GM23338 (cell line): ENCODE data around the gene PDGFC. TPM values are rescaled to one million over a fixed set of nuclear protein-coding genes. Genes with fewer than 3 reads are reported as not detected.

Experiments used
- ATAC-seq: fragments of 200-7000 bp; cut with Tn5 transposase; 3 replicates; pipeline ENCODE4 v1.9.1; 2020
- DNase-seq: peaks from one replicate; pipeline ENCODE4 v3.0.0-alpha.2; 2015; ENCODE audit warnings: low spot score
- H2AFZ ChIP-seq: fragments of 200-600 bp; sonication (generic); 2 replicates; pipeline ENCODE4 v1.8.0; 2016; ENCODE audit warnings: antibody characterized with exemption, mild to moderate bottlenecking, moderate library complexity
- H3F3A ChIP-seq: fragments of 200-600 bp; sonication (generic); replicated peaks from 2 replicates; pipeline ENCODE4 v1.8.0; 2017; ENCODE audit warnings: antibody characterized with exemption, mixed run types, low read depth
- H3K27ac ChIP-seq: fragments of 200-600 bp; sonication (generic); 2 replicates; pipeline ENCODE4 v1.6.1; 2016; ENCODE audit warnings: low read depth
- H3K27me3 ChIP-seq: fragments of 200-600 bp; sonication (generic); 2 replicates; pipeline ENCODE4 v1.8.0; 2016; ENCODE audit warnings: mild to moderate bottlenecking, mixed run types, moderate library complexity; ENCODE audit not compliant: insufficient read depth
- H3K36me3 ChIP-seq: fragments of 200-600 bp; sonication (generic); 2 replicates; pipeline ENCODE4 v1.8.0; 2016; ENCODE audit warnings: mild to moderate bottlenecking; ENCODE audit not compliant: insufficient read depth
- H3K4me1 ChIP-seq: fragments of 200-600 bp; sonication (generic); 2 replicates; pipeline ENCODE4 v1.8.0; 2016; ENCODE audit warnings: mild to moderate bottlenecking, moderate library complexity; ENCODE audit not compliant: insufficient read depth
- H3K4me2 ChIP-seq: fragments of 200-600 bp; sonication (generic); 2 replicates; pipeline ENCODE4 v1.7.1; 2017; ENCODE audit warnings: mixed run types
- H3K4me3 ChIP-seq: fragments of 200-600 bp; sonication (generic); 2 replicates; pipeline ENCODE4 v1.6.1; 2016; ENCODE audit warnings: mixed run types
- H3K79me2 ChIP-seq: fragments of 200-600 bp; sonication (generic); replicated peaks from 2 replicates; pipeline ENCODE4 v1.8.0; 2017; ENCODE audit warnings: mild to moderate bottlenecking; ENCODE audit not compliant: insufficient read depth
- H3K9me2 ChIP-seq: fragments of 200-600 bp; sonication (generic); 2 replicates; pipeline ENCODE4 v1.8.0; 2017; ENCODE audit not compliant: insufficient read depth
- H4K20me1 ChIP-seq: fragments of 200-600 bp; sonication (generic); replicated peaks from 2 replicates; pipeline ENCODE4 v1.8.0; 2017; ENCODE audit warnings: mild to moderate bottlenecking; ENCODE audit not compliant: insufficient read depth
- H3K27ac Mint-ChIP-seq: 2 replicates; pipeline ENCODE4 v1.8.0; 2020; ENCODE audit warnings: inconsistent platforms, mild to moderate bottlenecking, moderate library complexity, mixed read lengths
- H3K27me3 Mint-ChIP-seq: 3 replicates; pipeline ENCODE4 v1.8.0; 2022; ENCODE audit warnings: low read depth, mild to moderate bottlenecking, moderate library complexity, mixed read lengths, inconsistent platforms; ENCODE audit not compliant: insufficient read depth, poor library complexity
- H3K36me3 Mint-ChIP-seq: 3 replicates; pipeline ENCODE4 v1.8.0; 2021; ENCODE audit warnings: low read depth, mild to moderate bottlenecking, inconsistent platforms, moderate library complexity, mixed read lengths
- H3K4me1 Mint-ChIP-seq: 3 replicates; pipeline ENCODE4 v1.8.0; 2020; ENCODE audit warnings: mild to moderate bottlenecking, inconsistent platforms, mixed read lengths
- H3K4me3 Mint-ChIP-seq: 3 replicates; pipeline ENCODE4 v1.8.0; 2021; ENCODE audit warnings: moderate library complexity, mild to moderate bottlenecking, inconsistent platforms, mixed read lengths
- H3K9me3 Mint-ChIP-seq: 3 replicates; pipeline ENCODE4 v1.8.0; 2020; ENCODE audit warnings: moderate library complexity, mild to moderate bottlenecking, inconsistent platforms, mixed read lengths
- CREB1 ChIP-seq: fragments of 250-450 bp; sonication (Bioruptor Pico); IDR thresholded peaks from 2 replicates; pipeline ENCODE4 v1.5.0; 2020; ENCODE audit warnings: low read depth, mild to moderate bottlenecking, moderate library complexity
- ETS1 ChIP-seq: IDR thresholded peaks from 2 replicates; pipeline ENCODE4 v1.6.1; 2016; ENCODE audit warnings: antibody characterized with exemption
- EZH2 ChIP-seq: fragments of 200-600 bp; sonication (generic); IDR thresholded peaks from one replicate; pipeline ENCODE4 v1.8.0; 2017; ENCODE audit warnings: antibody characterized with exemption, mild to moderate bottlenecking, low read depth; ENCODE audit not compliant: unreplicated experiment
- EZH2phosphoT487 ChIP-seq: fragments of 200-600 bp; sonication (generic); IDR thresholded peaks from one replicate; pipeline ENCODE4 v1.8.1; 2018; ENCODE audit warnings: antibody characterized with exemption; ENCODE audit not compliant: unreplicated experiment
- JUNB ChIP-seq: IDR thresholded peaks from one replicate; pipeline ENCODE4 v1.6.1; 2016; ENCODE audit warnings: antibody characterized with exemption; ENCODE audit not compliant: unreplicated experiment
- NANOG ChIP-seq: IDR thresholded peaks from 2 replicates; pipeline ENCODE4 v1.6.1; 2016; ENCODE audit warnings: antibody characterized with exemption, borderline replicate concordance
- POLR2AphosphoS5 ChIP-seq: IDR thresholded peaks from 2 replicates; pipeline ENCODE4 v1.6.1; 2016; ENCODE audit warnings: antibody characterized with exemption, low read depth
- REST ChIP-seq: IDR thresholded peaks from one replicate; pipeline ENCODE4 v1.6.1; 2018; ENCODE audit warnings: antibody characterized with exemption; ENCODE audit not compliant: unreplicated experiment
- STAT1 ChIP-seq: IDR thresholded peaks from one replicate; pipeline ENCODE4 v1.6.1; 2016; ENCODE audit warnings: antibody characterized with exemption; ENCODE audit not compliant: unreplicated experiment
- ZNF114 ChIP-seq: fragments of 250-450 bp; sonication (Bioruptor Pico); IDR thresholded peaks from 2 replicates; pipeline ENCODE4 v1.5.0; 2020; ENCODE audit warnings: mild to moderate bottlenecking, moderate library complexity
- ZNF331 ChIP-seq: fragments of 250-450 bp; sonication (Bioruptor Pico); IDR thresholded peaks from 2 replicates; pipeline ENCODE4 v1.5.0; 2020; ENCODE audit warnings: low read depth, mild to moderate bottlenecking, moderate library complexity
- polyA plus RNA-seq: library from polyadenylated mRNA; unstranded; fragments of >200 nt; fragmentation: Nextera tagmentation; extraction: Ambion mirVana; gene quantifications from 2 replicates; pipeline ENCODE4 v1.2.1, GENCODE V29; 2016
- total RNA-seq: library from RNA; depleted of rRNA; stranded (reverse); fragments of >200 nt; shearing (Covaris generic); gene quantifications from 2 replicates; pipeline ENCODE4 v1.2.3, GENCODE V29; 2014
- TF ChIP-seq, protein P1 (sequence below), 2 experiments: fragments of 200-600 bp in 1 of 2; sonication (generic) in 1 of 2; conservative IDR thresholded peaks; 2 replicates each; pipeline versions ENCODE4 v1.5.1 to v1.6.1; 2016 to 2017; ENCODE audit warnings: antibody characterized with exemption in 2 of 2, low read depth in 2 of 2, mild to moderate bottlenecking in 2 of 2, moderate library complexity in 1 of 2

Gene PDGFC
- total and polyA plus RNA-seq, 2 experiments from 2014 or later, result 1.3 to 3.4 TPM

- no peaks in the 10 kb centered on the region for H3K27me3 ChIP-seq
- Mint-ChIP-seq H3K36me3 (no peaks in the 10 kb centered on the region), H3K4me3 (no peak overlapping the region), H3K27me3 (no peaks in the 10 kb centered on the region), H3K27ac (no peak overlapping the region), H3K4me1 (no peaks in the 10 kb centered on the region), H3K9me3 (no peaks in the 10 kb centered on the region)
- DNase-seq (no peak), ATAC-seq (no peak)
- H3K36me3 ChIP-seq, result no peaks in the 10 kb centered on the region
- H3K4me2 ChIP-seq, result no peak overlapping the region
- no peaks in the 10 kb centered on the region for H3F3A ChIP-seq
- no peak for TF ChIP-seq REST
- TF ChIP-seq NANOG, result no peak
- no peak overlapping the region for H3K27ac ChIP-seq
- no peaks in the 10 kb centered on the region for H4K20me1 ChIP-seq
- H3K4me3 ChIP-seq, result no peak overlapping the region
- no peaks in the 10 kb centered on the region for H3K79me2 ChIP-seq
- H3K4me1 ChIP-seq, result no peaks in the 10 kb centered on the region
- no peaks in the 10 kb centered on the region for H3K9me2 ChIP-seq
- H2AFZ ChIP-seq, result no peak overlapping the region
These were observed 96.5 kb downstream of the PDGFC start for GRCh38 chr4:156875055-156875454.

DNA sequence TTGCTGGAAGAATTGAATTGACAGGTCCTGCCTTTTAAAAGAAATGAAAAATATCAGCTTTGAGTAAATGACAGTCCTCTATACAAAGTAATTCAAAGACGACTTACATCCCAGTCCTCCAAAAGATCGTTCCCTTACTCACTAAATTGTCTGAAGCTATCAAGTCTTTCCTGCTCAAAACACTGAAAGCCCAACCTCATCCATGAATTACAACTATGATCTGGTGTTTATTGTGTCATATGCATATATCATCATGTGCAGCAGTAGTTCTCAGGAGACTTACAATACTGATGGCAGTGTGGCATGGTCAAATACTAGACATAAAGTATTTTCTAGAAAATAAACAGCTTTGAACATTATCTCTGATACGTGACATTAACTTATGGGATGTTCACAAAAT, 97.8 kb downstream of the PDGFC start:
- H3K4me2 ChIP-seq, result no peak overlapping the region
- no peak overlapping the region for H3K27ac ChIP-seq
- no peaks in the 10 kb centered on the region for H3K4me1 ChIP-seq
- H3K36me3 ChIP-seq, result no peaks in the 10 kb centered on the region
- H4K20me1 ChIP-seq, result no peaks in the 10 kb centered on the region
- no peaks in the 10 kb centered on the region for H3F3A ChIP-seq
- no peak for ATAC-seq
- H3K4me3 ChIP-seq, result no peak overlapping the region
- no peak overlapping the region for H2AFZ ChIP-seq
- no peaks in the 10 kb centered on the region for H3K27me3 Mint-ChIP-seq
- no peaks in the 10 kb centered on the region for H3K9me2 ChIP-seq
- H3K36me3 Mint-ChIP-seq, result no peaks in the 10 kb centered on the region
- no peaks in the 10 kb centered on the region for H3K4me1 Mint-ChIP-seq
- H3K79me2 ChIP-seq, result no peaks in the 10 kb centered on the region
- no peak overlapping the region for H3K4me3 Mint-ChIP-seq
- no peaks in the 10 kb centered on the region for H3K27me3 ChIP-seq
- H3K27ac Mint-ChIP-seq, result no peak overlapping the region
- no peaks in the 10 kb centered on the region for H3K9me3 Mint-ChIP-seq
- DNase-seq, result no peak
- TF ChIP-seq ZNF114 (CRISPR knock-in tag) (no peak), ZNF331 (no peak), JUNB (no peak), CREB1 (no peak), NANOG (no peak), EZH2phosphoT487 (no peak), STAT1 (no peak), POLR2AphosphoS5 (no peak), REST (no peak), EZH2 (no peak), ETS1 (no peak)
- TF ChIP-seq, protein P1, sequence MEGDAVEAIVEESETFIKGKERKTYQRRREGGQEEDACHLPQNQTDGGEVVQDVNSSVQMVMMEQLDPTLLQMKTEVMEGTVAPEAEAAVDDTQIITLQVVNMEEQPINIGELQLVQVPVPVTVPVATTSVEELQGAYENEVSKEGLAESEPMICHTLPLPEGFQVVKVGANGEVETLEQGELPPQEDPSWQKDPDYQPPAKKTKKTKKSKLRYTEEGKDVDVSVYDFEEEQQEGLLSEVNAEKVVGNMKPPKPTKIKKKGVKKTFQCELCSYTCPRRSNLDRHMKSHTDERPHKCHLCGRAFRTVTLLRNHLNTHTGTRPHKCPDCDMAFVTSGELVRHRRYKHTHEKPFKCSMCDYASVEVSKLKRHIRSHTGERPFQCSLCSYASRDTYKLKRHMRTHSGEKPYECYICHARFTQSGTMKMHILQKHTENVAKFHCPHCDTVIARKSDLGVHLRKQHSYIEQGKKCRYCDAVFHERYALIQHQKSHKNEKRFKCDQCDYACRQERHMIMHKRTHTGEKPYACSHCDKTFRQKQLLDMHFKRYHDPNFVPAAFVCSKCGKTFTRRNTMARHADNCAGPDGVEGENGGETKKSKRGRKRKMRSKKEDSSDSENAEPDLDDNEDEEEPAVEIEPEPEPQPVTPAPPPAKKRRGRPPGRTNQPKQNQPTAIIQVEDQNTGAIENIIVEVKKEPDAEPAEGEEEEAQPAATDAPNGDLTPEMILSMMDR (conservative IDR thresholded peaks at IDR 0.05; ENCODE audit: low read depth in 2 of 2), result no peak
